ENCODE results near the gene GAPVD1. TPM values are rescaled to one million over a fixed set of nuclear protein-coding genes. Genes with fewer than 3 reads are reported as not detected.

GAPVD1 gene
- total RNA-seq, 4 donors from 2014 or later = 34.8 to 65.4 (median 44.1) TPM

GRCh38 chr9:125391704-125392103, 130.1 kb downstream of the GAPVD1 start:
- H3K36me3 ChIP-seq = no peaks in the 10 kb centered on the region
- H3K9me3 ChIP-seq = no peaks in the 10 kb centered on the region
- TF ChIP-seq CTCF (IDR thresholded peaks at IDR 0.05) (no peak), POLR2A (IDR thresholded peaks at IDR 0.05) (no peak)
- intact Hi-C loops (cut with DNase I) = no loop called here
- no peaks in the 10 kb centered on the region for H3K27me3 ChIP-seq
- no peaks in the 10 kb centered on the region for H3K4me1 ChIP-seq
- no peak for DNase-seq
- WGBS, 2 donors = 79 to 82% methylated on average over 6 of the region's 6 CpGs
- H3K4me3 ChIP-seq = no peak overlapping the region
- no peak overlapping the region for H3K27ac ChIP-seq

DNA sequence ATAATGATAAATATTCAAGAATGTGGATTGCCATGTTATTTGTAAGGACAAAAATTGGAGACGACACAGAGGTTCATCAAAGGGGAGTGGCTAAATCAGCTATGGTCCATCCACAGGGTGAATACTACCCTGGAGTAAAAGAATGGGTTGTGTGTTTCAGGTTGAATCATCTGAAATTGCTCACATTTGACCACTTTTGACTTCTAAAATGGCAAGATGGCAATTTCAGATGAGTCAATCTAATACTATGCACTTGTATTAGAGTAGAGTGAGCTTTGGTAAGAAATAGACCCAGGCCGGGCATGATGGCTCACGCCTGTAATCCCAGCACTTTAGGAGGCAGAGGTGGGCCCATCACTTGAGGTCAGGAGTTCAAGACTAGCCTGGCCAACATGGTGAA, 131.8 kb downstream of the GAPVD1 start:
- intact Hi-C loops (cut with DNase I) = no loop called here
- Histone ChIP-seq H3K27me3 (no peaks in the 10 kb centered on the region), H3K4me1 (no peaks in the 10 kb centered on the region), H3K9me3 (no peaks in the 10 kb centered on the region), H3K4me3 (no peak overlapping the region), H3K36me3 (no peaks in the 10 kb centered on the region), H3K27ac (no peak overlapping the region)
- DNase-seq = no peak
- WGBS, 2 donors = 63 to 84% methylated on average over 1 to 3 of the region's 3 CpGs
- TF ChIP-seq CTCF (IDR thresholded peaks at IDR 0.05) = no peak
- no peak for TF ChIP-seq POLR2A (IDR thresholded peaks at IDR 0.05)

GRCh38 chr9:125396799-125397198, 135.2 kb downstream of the GAPVD1 start:
- Histone ChIP-seq H3K27ac (no peak overlapping the region), H3K36me3 (no peaks in the 10 kb centered on the region), H3K4me3 (no peak overlapping the region), H3K9me3 (no peaks in the 10 kb centered on the region), H3K4me1 (no peaks in the 10 kb centered on the region), H3K27me3 (no peaks in the 10 kb centered on the region)
- no peak for TF ChIP-seq POLR2A (IDR thresholded peaks at IDR 0.05)
- TF ChIP-seq CTCF (IDR thresholded peaks at IDR 0.05) = no peak
- no peak for DNase-seq
- intact Hi-C loops (cut with DNase I) = no loop called here
- 85 to 94% methylated on average over 6 of the region's 6 CpGs for WGBS, 2 donors

- Histone ChIP-seq H3K4me3 (no peak overlapping the region), H3K4me1 (no peaks in the 10 kb centered on the region), H3K27me3 (no peaks in the 10 kb centered on the region), H3K9me3 (no peaks in the 10 kb centered on the region), H3K36me3 (no peaks in the 10 kb centered on the region), H3K27ac (no peak overlapping the region)
- 66 to 75% methylated on average over 11 of the region's 11 CpGs for WGBS, 2 donors
- no peak for TF ChIP-seq CTCF (IDR thresholded peaks at IDR 0.05)
- TF ChIP-seq POLR2A (IDR thresholded peaks at IDR 0.05) = no peak
- intact Hi-C loops (cut with DNase I) = no loop called here
- DNase-seq = no peak
These were observed 136.1 kb downstream of the GAPVD1 start for GRCh38 chr9:125397736-125398135.

DNA sequence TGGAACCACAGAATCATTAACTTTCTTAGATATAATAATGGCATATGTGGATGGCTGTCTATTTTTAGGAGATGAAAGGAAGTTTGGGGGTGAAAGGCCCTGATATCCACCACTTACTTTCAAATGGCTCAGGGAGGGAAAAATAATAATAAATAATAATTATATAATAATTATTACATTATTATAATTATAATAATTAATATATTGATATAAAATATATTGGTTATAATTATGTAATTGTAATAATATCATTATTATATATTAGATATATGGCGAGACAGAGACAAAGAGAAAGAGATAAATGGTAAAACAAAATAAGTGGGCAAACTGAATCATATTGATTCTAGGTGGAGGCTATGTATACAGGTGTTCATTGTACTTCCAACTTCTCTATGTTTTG, 136.6 kb downstream of the GAPVD1 start:
- intact Hi-C loops (cut with DNase I) = no loop called here
- Histone ChIP-seq H3K36me3 (no peaks in the 10 kb centered on the region), H3K27ac (no peak overlapping the region), H3K4me1 (no peaks in the 10 kb centered on the region), H3K4me3 (no peak overlapping the region), H3K9me3 (no peaks in the 10 kb centered on the region), H3K27me3 (no peaks in the 10 kb centered on the region)
- no peak for DNase-seq
- TF ChIP-seq CTCF (IDR thresholded peaks at IDR 0.05) (no peak), POLR2A (IDR thresholded peaks at IDR 0.05) (no peak)
- WGBS, 2 donors = 82 to 93% methylated on average over 1 of the region's 1 CpG

Measured in esophagus squamous epithelium (tissue), 5 donors.